DMS 273 (cell line): ENCODE results near the gene SLF2.

Experiments
- DNase-seq: peaks from one replicate; lab custom pipeline; 2025; ENCODE audit not compliant: unreplicated experiment; lab: John Stamatoyannopoulos, UW

SLF2 gene, protein sequence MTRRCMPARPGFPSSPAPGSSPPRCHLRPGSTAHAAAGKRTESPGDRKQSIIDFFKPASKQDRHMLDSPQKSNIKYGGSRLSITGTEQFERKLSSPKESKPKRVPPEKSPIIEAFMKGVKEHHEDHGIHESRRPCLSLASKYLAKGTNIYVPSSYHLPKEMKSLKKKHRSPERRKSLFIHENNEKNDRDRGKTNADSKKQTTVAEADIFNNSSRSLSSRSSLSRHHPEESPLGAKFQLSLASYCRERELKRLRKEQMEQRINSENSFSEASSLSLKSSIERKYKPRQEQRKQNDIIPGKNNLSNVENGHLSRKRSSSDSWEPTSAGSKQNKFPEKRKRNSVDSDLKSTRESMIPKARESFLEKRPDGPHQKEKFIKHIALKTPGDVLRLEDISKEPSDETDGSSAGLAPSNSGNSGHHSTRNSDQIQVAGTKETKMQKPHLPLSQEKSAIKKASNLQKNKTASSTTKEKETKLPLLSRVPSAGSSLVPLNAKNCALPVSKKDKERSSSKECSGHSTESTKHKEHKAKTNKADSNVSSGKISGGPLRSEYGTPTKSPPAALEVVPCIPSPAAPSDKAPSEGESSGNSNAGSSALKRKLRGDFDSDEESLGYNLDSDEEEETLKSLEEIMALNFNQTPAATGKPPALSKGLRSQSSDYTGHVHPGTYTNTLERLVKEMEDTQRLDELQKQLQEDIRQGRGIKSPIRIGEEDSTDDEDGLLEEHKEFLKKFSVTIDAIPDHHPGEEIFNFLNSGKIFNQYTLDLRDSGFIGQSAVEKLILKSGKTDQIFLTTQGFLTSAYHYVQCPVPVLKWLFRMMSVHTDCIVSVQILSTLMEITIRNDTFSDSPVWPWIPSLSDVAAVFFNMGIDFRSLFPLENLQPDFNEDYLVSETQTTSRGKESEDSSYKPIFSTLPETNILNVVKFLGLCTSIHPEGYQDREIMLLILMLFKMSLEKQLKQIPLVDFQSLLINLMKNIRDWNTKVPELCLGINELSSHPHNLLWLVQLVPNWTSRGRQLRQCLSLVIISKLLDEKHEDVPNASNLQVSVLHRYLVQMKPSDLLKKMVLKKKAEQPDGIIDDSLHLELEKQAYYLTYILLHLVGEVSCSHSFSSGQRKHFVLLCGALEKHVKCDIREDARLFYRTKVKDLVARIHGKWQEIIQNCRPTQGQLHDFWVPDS

GRCh38 chr10:100912605-100913469, at the start of gene SLF2:
Gene SLF2, plus strand, starts transcription at chr10:100912963. Its CDS starts 148 bp downstream, at chr10:100913111.
- peak; percentile 98 for DNase-seq

DNA sequence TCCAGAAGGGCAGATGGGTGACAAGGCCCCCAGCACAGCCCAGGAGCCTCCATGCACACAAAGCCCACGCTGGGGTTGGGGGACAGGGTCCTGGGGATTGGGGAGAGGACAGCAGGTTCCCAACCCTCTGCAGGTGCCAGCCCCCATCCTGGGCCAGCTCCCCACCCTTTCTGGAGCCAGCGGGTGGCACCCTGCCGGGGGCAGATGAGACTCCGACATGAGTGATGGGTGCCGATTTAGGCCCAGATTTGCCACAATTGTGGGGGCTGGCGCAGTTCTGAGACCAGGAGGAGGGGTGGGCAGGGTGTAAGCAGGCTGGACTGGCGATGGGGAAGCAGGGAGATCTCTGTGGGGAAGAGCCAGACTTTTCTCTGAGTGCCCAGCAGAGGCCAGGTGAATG, 49.3 kb upstream of the SLF2 start:
- no peak for DNase-seq

DNA sequence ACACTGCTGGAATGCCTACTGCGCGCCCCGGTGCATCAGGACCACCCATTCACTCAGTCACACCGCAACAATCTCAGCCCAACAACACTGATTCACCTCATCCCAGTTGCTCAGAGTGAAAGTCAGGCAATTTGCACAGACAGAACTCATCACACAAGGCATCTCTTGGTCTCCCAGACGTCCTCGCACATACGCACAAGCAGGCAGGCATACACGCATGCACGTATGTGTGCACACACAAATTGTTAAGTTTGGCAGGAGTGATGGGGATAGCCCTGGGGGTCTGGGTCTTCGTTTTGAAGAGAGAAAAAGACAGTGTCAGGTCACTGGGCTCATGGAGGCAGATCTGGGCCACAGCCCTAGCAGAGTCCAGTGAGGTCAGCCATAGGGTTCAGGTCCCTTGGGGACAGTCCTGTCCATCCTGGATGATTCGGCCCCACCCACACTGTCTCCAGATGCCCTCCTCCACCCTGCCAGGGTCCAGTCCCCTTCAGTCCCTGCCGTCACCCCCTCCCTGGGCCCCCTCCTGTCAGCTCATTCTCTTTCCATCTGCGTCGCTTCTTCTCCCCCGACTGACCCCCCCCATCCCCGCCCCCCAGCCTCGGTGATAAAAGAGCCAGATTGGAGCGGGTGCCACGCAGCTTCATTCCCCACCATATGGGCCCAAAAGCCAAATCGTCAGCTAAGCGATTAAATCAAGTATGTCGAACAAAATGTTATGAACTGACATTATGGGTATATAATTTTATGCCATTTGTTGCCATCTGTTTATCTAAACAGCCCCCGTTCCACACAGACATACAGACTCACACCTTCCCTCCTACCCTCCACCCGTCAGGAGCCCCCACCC, 48.5 kb upstream of the SLF2 start:
- DNase-seq: no peak

DNA sequence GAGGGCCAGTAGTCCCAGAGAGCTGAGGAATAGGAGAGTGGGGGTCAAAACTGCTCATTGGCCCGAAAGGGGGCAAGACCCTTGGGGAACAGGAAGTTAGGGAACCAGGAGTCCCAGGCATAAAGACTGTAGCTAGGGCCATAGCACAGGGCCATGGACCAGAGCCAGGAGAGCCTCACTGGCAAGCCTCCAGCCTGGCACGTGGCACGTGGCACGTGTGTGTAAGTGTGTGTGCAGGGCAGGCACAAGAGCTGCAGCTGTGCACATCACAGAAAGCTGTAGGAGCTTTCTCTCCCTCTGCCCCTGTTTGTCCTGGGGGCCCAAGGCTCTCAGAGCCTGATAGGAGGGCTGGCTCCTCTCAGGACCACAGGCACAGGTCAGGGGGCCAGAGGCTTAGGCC, 47.8 kb upstream of the SLF2 start:
- peak; percentile 42 for DNase-seq

- DNase-seq: no peak
Measured at GRCh38 chr10:100866010-100866409, 46.8 kb upstream of the SLF2 start.

- no peak for DNase-seq
Measured at GRCh38 chr10:100866575-100867098, 46.1 kb upstream of the SLF2 start.

- DNase-seq: no peak
Measured at GRCh38 chr10:100867261-100867963, 45.4 kb upstream of the SLF2 start.

DNA sequence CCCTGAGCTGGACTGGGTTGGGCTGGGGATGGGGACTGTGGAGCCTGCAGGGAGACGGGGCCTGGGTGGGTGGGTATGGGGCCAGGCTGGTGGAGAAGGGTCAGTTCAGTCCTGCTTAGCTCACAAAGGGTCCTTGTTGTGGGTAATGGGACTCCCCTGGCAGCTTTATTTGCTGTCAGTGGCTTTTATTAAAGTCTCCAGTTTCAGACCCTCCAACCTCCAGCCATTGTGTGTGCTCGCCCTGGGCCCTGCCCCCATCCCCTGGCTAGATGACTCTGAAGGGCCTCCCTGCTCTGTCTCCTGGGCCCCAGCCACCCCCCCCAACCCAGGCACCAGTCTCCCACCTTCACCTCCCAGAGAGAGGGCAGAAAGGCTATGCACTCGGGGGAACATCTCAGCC, 44.4 kb upstream of the SLF2 start:
- DNase-seq: no peak

DNA sequence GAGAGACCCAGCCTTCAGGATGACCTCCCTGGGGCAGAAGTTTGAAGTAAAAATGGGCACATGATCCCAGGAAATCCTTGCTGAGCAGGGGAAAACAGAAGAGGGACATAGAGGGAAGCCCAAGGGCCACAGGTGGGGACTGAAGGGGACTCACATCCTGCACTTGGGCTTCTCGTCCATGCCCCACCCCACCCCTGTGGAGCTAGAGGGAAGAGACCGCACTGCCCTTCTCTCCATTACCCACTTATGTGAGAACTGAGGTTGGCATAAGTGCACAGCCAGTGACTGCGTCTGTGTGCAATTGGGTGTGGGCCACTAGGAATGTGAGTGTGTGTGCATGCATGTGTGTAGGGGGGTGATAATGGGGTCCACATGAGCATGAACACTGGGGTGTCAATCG, 43.4 kb upstream of the SLF2 start:
- no peak for DNase-seq

DNA sequence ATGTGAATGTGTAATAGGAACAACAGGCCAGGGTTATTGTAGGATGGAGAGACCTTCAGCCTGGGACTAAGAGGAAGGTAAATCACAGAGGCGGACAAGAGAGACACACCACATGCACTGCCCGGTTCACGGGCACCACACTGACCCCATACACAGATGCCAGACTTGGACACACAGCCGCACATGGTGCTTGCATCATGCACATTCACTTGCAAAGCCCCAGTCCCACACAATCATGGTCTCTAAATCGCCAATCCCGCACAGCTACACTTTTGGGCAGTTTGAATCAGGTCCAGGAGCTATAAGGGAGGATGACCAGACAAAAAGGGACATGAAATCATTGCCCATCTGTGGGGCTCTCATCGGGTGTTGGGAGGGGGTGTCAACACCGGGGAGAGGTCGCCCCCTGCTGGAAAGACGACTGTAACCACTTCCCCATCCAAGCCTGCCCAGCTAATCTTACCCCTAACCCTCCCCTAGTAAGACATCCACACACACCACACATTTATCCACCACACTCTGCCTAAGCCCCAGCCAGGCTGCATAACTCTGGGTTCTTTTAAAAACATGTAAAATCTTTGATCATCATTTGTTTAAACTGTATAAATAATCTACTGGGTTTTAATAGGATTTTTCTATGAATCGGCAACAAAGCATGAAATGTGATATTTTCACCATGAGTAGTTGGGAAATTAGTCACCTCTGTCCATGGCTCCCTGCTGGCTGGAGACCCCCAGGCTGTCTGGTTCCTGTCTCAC, 40.5 kb upstream of the SLF2 start:
- DNase-seq: peak; percentile 69

DNA sequence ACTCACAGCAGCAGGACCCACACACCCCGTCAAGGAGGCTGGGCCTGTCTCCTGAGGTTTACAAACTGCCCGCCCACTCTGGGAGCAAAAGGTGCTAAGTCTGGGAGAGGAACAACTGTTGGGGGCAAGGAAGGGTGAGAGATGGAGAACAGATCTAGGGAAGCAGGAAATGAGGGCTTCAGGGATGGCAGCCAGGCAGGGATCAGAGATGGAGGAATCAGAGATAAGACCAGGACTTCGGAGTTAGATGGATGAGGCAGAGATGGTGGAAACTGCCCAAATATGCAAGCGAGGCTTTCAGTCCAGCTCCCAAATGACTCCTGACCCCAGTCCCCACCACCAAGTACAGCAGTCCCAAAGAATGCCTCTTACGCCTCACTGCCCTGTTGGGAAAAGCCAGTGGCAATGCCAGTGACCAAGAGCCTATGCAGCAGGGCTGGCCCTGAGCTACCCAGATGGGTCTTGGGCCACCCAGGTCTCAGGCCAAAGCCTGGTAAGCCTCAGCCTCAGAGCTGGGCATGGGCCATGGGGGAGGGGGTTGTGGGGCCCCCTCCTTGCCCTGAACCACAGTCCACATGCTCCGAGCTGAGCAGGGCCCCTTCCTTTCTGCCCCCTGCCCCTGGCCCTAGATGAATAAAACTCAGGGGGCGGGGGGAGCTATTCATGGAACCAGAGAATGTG, 39.5 kb upstream of the SLF2 start:
- DNase-seq: no peak

- DNase-seq: no peak
Measured at GRCh38 chr10:100873827-100874326, 38.9 kb upstream of the SLF2 start.

- DNase-seq: no peak
Measured at GRCh38 chr10:100874702-100875483, 37.9 kb upstream of the SLF2 start.

DNA sequence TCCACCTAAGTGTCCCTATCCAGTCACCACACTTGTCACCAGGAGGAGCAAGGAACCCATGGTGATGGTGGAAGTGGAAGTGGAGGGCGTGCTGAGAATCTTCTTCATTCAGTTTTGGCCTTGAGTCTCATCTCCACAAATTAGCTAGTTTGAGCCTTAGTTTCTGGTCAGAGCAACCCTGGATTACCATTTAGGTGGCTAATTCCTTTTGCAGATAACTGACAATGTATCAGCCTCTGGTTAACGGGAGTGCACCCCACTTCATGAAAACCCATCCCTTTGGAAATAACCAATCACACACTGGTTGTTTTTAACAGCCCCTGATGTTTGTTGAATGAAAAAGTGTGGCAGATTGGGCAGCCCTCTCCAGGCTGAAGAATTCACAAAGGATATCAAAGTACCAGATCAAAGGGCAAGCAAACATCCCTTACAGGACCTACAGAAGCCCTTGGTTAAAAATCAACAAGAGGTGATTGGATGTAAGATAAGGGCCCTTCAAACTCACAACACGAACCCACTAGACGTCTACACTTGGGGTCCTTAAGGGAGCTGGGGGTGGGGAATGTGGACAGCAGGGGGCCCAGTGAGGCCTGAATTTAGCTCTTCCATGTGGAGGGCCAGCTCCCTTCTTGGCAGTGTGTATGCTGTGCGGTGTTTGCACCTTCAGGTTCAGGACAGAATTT, 37.1 kb upstream of the SLF2 start:
- DNase-seq: no peak

GRCh38 chr10:100876585-100877460, 35.9 kb upstream of the SLF2 start:
- DNase-seq: no peak
